ENCODE data around the gene ATIC.
"Not testable (repeated sequence)": the region's sequence is repeated elsewhere in the genome, so short reads cannot be mapped to it uniquely, and the experiment has no call there.

The ATIC gene

GRCh38 chr2:215316336-215316735 lies 4.5 kb downstream of the ATIC start:
- DNase-seq, result peak in 1 of 2 donors; percentile 30

GRCh38 chr2:215319500-215319899 lies 7.6 kb downstream of the ATIC start:
- no peak for DNase-seq

GRCh38 chr2:215320102-215320501 lies 8.2 kb downstream of the ATIC start:
- no peak for DNase-seq

- no peak for DNase-seq
These were observed 8.8 kb downstream of the ATIC start for GRCh38 chr2:215320679-215321078.

- DNase-seq, result no peak
These were observed 13.0 kb downstream of the ATIC start for GRCh38 chr2:215324811-215325210.

- DNase-seq, result no peak
These were observed 16.2 kb downstream of the ATIC start for GRCh38 chr2:215328066-215328465.

- DNase-seq, result no peak
These were observed 21.2 kb downstream of the ATIC start for GRCh38 chr2:215332872-215333595.

GRCh38 chr2:215338883-215339679 lies 27.2 kb downstream of the ATIC start:
- no peak for DNase-seq

- DNase-seq, result peak in 1 of 2 donors; percentile 13
These were observed 36.0 kb downstream of the ATIC start for GRCh38 chr2:215347878-215348277.

GRCh38 chr2:215352602-215353001 lies 40.7 kb downstream of the ATIC start:
- DNase-seq, result no peak

- DNase-seq, result no peak
These were observed 43.2 kb downstream of the ATIC start for GRCh38 chr2:215354771-215355695.

- DNase-seq, result no peak
These were observed 43.9 kb downstream of the ATIC start for GRCh38 chr2:215355801-215356200.

- no peak for DNase-seq
These were observed 44.6 kb downstream of the ATIC start for GRCh38 chr2:215356334-215356947.

GRCh38 chr2:215356948-215357461 lies 45.1 kb downstream of the ATIC start:
- DNase-seq, result no peak

- DNase-seq, result peak; percentile 17 to 22
These were observed 45.8 kb downstream of the ATIC start for GRCh38 chr2:215357660-215358059.

GRCh38 chr2:215358312-215358845 lies 46.5 kb downstream of the ATIC start:
- DNase-seq, result no peak

- no peak for DNase-seq
These were observed 47.2 kb downstream of the ATIC start for GRCh38 chr2:215358891-215359575.

- DNase-seq, result no peak
These were observed 47.7 kb downstream of the ATIC start for GRCh38 chr2:215359576-215359922.

GRCh38 chr2:215360059-215360458 lies 48.2 kb downstream of the ATIC start:
- DNase-seq, result not testable (repeated sequence)

- no peak for DNase-seq
These were observed 48.7 kb downstream of the ATIC start for GRCh38 chr2:215360596-215360995.

GRCh38 chr2:215361211-215361875 lies 49.5 kb downstream of the ATIC start:
- peak in 1 of 2 donors; percentile 8 for DNase-seq

All from inflammatory macrophage treated with lipopolysaccharide for 1 hour (primary cell).